GM10266 (cell line): Measurements from ENCODE around the gene CST5.
"Not testable (repeated sequence)": the region's sequence is repeated elsewhere in the genome, so short reads cannot be mapped to it uniquely, and the experiment has no call there.

Experiments used
- DNase-seq: peaks from one replicate; pipeline ENCODE4 v3.0.0; 2012; ENCODE audit errors: extremely low spot score
- CTCF ChIP-seq: IDR thresholded peaks from 2 replicates; pipeline ENCODE4 v1.5.1; 2012; ENCODE audit warnings: mild to moderate bottlenecking, low read depth; ENCODE audit not compliant: control insufficient read depth, insufficient read depth; ENCODE audit errors: missing control alignments

Gene CST5

DNA sequence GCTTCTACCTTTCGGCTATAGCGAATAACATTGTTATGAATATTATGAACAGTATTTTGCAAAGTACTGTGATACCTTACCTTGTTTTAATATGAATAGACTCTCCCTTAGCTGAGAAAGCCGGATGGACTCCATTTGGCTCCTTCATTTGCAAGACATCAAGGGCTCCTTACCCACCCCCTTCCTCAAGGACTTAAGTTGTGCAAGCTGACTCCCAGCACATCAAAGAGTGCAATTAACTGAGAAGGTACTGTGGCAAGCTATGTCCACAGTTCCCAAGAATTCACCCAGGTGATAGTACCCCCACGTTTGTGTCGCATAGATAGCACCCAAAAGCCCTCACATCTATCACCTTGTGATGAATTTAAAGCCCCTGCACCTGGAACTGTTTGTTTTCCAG is 11.2 kb downstream of the CST5 start:
- no peak for TF ChIP-seq CTCF
- DNase-seq = no peak

- TF ChIP-seq CTCF = no peak
- DNase-seq = no peak
Observed at GRCh38 chr20:23867152-23867776, 12.3 kb downstream of the CST5 start.

DNA sequence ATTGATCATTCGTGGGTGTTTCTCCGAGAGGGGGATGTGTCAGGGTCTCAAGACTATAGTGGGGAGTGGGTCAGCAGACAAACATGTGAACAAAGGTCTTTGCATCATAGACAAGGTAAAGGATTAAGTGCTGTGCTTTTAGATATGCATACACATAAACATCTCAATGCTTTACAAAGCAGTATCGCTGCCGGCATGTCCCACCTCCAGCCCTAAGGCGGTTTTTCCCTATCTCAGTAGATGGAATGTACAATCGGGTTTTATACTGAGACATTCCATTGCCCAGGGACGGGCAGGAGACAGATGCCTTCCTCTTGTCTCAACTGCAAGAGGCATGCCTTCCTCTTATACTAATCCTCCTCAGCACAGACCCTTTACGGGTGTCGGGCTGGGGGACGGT is 18.8 kb downstream of the CST5 start:
- DNase-seq = not testable (repeated sequence)

DNA sequence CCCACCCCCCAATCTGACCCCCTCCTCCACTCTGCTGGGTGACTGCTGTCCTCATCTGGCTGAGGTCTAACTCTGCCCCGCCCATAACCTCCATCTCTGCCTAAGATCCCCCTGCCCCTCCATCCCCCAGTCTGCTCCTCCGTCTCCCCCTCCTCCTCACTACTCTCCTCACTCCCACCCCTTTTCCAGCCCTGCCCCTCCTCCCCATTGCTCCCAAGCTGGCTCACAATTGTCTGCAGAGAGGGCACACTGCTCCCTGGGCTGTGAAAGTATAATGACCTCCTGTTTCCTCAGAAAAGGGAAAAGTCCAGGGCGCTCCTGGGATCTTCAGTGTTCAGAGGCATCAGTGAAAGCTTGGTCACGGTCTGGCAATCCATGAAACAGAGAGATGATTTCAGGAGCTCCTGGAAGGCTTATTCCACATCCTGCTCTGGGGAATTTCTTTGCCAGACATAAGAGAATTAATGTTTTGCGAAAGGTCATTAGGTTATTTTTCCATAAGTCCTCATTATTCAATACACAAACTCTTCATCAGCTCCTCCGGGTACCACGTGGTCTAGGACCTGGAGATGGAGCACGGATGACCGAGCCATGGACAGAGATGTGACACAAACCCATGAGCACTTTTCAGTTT is 21.5 kb downstream of the CST5 start:
- DNase-seq = no peak

DNA sequence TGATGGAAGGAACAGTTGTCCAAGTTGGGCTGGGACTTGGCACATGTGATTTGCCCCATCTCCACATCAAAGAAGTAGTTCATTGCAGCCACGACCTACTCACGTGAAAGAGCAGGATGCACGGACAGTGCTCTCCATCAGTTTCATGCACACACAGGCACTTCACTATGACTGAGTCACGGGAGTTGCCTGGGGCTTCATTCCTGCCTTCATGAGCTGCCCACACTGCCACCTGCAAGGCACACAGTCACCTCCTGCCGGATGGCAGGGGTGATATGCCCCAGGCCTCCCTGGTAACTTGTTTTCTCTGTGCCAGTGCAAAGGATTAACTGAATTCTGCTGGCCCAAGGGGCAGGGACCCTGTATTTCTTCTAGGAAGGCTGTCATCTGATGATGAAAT is 22.8 kb downstream of the CST5 start:
- no peak for TF ChIP-seq CTCF
- DNase-seq = no peak

More for the DNA sequence above, 21.5 kb downstream of the CST5 start:
- no peak for TF ChIP-seq CTCF

DNA sequence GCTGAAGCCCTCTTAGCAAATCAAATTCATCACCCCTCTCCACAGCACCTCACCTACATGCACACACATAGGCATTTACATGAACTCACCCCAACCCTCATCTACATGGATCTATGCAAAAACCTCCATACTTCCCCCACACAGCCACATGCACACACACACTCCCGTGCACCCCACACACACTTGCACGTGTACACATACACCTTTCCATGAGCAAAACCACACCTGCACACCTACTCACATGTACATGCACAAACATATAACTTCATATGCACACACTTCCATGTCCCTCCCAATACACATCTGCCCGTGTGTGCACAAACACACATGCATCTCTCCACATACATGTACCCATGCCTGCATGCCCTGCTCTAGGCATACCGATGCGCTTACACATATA is 23.3 kb downstream of the CST5 start:
- DNase-seq = no peak
- no peak for TF ChIP-seq CTCF

DNA sequence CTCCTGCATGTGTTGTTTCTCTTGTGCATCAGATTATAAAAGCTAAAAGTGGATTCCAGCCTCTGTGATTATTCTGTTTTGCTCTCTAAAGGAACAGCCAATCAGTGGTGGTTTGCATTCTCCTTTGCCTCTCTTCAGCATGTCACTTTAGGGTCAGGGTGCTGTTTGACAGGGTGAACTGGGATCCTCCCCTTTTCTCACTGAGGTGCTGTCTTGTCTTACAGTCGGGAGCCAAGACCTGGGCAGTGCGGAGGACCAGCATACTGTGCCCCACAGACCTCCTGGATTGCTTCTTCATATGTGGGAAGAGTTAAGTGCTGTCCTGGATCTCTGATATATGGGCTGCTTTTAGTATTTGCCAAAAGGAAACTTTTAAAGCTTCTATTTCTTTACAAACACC is 37.9 kb downstream of the CST5 start:
- TF ChIP-seq CTCF = no peak

More for the DNA sequence above, 37.9 kb downstream of the CST5 start:
- no peak for DNase-seq
